Stimulated activated CD4-positive, alpha-beta T cell treated with anti-CD3 and anti-CD28 coated beads, Interleukin-2, amount 100 ng/mL, for 48 hours (primary cell): ENCODE data around the gene PRRX2.
"Not testable (repeated sequence)": the region's sequence is repeated elsewhere in the genome, so short reads cannot be mapped to it uniquely, and the experiment has no call there.

Experiments used
- DNase-seq, 2 donors: peaks; one replicate each; pipeline ENCODE4 v3.0.0-alpha.2; 2020

The PRRX2 gene

GRCh38 chr9:129762370-129762984 lies 97.0 kb downstream of the PRRX2 start:
- DNase-seq: not testable (repeated sequence)

DNA sequence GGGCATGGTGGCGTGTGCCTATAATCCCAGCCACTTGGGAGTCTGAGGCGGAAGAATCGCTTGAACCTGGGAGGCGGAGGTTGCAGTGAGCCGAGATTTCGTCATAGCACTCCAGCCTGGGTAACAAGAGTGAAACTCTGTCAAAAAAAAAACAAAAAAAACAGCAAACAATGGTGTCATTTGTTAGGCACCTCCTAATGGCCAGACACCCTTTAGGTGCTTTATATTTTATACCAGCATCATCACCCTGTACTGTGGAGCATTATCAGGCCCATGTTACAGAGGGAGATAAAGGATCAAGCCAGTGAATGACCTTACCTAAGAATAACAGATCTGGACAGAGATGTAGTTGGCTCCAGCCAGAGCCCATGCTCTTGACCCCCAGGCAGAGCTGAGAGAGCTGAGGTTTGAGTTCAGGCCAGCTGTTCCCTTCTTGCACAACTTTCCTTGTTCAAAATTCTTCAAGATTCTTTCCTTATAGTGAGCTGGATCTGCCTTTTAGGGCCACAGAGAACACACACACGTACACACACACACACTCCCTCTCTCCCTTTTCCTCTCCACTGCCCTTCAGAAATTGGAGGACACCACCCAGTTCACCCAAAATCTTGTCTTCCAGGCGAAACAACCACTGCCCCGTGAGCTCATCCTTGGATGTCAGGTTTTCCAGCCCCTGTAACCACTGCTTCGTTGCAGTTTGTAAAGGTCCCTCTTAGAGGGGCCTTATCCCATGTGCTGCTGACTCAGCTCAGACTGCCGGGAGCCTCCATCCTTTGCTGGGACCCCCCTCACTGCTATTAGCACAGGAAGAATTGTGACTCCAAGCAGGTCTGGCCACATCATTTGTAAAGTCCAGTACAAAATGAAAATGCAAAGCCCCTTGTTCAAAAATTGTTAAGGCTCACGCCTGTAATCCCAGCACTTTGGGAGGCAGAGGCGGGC lies 97.8 kb downstream of the PRRX2 start:
- no peak for DNase-seq

DNA sequence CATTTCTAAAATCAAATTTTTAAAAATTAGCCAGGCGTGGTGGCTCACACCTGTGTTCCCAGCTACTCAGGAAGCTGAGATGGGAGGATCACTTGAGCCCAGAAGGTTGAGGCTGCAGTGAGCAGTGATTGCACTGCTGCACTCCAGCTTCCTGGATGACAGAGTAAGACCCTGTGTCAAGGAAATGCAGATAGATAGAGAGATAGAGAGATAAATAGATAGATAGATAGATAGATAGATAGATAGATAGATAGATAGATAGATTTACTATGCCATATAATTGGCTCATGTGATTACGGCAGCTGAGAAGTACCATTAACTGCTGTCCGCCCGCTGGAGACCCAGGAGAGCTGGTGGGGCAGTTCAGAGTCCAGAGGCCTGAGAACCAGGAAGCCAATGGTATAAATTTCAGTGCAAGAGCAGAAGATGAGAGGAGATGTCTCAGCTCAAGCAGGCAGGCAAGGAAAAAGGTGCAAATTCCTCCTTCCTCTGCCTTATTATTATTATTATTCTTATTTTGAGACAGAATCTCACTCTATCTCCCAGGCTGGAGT lies 100.4 kb downstream of the PRRX2 start:
- DNase-seq: no peak

DNA sequence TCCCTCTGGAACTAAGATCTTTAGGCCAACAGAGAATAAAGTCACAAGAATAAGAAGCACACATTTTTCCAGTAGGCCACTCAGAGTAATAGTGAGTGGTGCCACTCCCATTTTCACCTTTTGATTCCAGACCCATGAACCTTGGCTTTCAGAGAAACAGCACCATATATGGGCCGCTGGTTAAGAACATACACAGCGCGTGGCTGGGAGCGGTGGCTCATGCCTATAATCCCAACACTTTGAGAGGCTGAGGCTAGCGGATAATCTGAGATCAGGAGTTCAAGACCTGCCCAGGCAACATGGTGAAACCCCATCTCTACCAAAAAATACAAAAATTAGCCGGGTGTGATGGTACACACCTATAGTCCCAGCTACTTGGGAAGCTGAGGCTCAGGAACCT lies 103.0 kb downstream of the PRRX2 start:
- DNase-seq: no peak

DNA sequence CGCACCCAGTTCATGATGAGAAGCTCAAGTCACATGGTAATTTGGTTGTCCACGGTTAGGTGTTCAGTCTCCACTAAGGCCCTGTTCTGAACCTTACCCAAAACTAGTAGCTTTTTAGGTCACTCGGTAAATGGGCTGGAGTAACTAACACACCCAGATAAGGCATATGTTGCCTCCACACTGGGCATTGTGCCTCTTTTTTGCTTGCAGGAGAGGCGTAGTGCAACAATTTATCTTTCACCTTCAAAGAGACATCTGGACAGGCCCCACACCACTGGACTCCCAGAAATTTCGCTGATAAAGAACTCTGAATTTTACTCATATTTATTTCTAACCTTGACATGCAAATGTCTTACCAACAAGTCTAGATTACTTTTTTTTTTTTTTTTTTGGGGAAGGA lies 104.2 kb downstream of the PRRX2 start:
- DNase-seq: no peak

DNA sequence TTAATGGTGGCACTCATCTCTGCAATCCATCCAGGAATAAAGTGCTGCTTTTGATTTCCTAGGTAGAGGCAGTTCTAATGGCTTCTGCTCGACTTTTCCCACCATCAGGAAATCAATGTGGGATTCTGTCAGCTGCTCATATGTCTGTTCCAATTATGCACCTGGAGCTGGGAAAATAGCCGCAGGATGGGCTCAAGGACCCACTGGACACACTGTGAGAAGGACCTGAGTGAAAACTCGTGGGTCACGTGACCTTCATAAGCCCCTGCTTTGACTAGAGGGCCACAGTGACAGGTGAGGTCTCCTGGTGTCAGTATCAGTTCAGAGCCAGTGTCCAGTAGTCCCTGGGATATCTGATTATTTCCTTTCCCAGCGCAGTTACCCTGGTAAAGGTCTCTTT lies 105.3 kb downstream of the PRRX2 start:
- no peak for DNase-seq
